Head of caudate nucleus (tissue), 42 donors: ENCODE measurements around the gene PTER.

Experiments
- DNase-seq, 42 donors: peaks; one replicate each; pipeline versions ENCODE4 v3.0.0 to v3.0.0-alpha.2; 2020 to 2021; ENCODE audit warnings: mixed read lengths in 7 of 42
- intact Hi-C: fragments of 100-400 bp; cut with DNase I; formaldehyde crosslinking; loops from one replicate; pipeline ENCODE4 v1.15.0; 2022

The PTER gene

DNA sequence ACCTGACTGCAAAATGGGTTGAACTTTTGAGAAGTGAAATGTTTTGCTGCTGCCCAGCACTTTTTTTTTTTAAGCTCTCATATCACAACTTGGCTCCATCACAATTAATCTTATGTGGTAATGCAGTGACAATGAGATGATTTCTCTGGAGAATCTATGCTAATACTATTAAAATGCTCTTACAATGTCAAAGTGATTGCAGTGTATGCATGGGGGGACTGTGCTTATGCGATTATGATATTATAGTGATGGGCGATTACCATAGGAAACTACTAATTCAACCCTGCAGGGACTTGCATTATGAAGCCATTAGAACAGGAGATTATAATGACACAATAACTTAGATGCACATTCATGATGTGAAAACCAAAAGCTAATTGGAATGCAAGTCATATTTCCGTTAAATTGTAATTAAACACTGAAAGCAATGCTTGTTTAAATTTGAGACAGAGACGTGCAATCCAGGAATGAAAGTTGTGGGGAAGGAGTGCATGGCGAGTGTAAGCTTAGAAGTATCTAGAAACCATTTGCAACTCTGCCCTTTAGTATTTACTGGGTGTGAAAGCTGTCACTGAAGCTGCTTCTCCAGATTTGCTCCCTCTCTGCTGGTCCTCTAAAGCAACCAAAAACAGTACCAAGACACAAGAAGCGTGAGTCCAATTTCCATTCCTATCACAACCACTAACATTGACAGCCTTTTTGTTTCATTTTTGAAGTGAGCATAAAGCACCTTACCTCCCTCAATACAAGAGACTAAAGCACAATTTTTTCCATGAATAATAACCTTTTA is 21.6 kb downstream of the PTER start:
- DNase-seq: no peak
- intact Hi-C loops: no loop called here

- no peak for DNase-seq
- intact Hi-C loops: no loop called here
Measured at GRCh38 chr10:16459423-16459939, 22.7 kb downstream of the PTER start.

DNA sequence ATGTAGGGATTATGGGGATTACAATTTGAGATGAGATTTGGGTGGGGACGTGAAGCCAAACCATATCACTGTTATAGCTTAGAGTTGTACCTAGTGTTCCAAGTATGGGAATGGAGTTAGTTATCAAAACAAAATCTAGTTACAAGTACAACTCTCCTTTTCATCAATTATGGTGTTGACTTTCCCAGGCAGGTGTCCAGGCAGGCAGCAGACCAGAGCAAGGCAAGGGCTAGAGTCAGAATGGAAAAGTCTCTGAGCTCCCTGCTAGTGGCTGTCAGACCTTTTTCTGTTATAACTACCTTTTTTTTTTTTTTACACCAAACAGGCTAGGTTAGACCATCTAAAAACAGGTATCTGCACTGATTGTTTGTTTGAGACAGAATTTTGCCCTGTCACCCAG is 29.2 kb downstream of the PTER start:
- DNase-seq: no peak
- intact Hi-C loops: no loop called here

- no peak for DNase-seq
- intact Hi-C loops: no loop called here
Measured at GRCh38 chr10:16470747-16471146, 33.9 kb downstream of the PTER start.

DNA sequence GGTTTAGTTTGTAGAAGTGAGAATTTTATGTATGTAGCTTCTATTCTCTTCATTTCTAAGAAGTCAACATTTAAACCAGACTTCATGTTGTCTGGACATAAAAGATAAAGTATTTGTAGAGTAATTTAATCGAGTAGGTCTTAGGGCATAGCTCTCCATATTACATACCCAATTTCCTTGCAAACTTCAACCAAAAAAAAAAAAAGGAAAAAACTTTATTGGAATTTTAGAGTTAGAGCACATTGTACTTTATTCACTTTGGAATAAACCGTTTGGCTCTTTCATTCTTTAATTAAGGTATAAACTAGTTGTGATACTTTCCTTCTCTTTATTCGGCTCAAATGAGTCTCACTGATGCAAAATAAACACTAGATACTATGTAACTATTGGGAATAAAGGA is 36.0 kb downstream of the PTER start:
- no peak for DNase-seq
- intact Hi-C loops: no loop called here

GRCh38 chr10:16477757-16478156 is 40.9 kb downstream of the PTER start:
- intact Hi-C loops: no loop called here

DNA sequence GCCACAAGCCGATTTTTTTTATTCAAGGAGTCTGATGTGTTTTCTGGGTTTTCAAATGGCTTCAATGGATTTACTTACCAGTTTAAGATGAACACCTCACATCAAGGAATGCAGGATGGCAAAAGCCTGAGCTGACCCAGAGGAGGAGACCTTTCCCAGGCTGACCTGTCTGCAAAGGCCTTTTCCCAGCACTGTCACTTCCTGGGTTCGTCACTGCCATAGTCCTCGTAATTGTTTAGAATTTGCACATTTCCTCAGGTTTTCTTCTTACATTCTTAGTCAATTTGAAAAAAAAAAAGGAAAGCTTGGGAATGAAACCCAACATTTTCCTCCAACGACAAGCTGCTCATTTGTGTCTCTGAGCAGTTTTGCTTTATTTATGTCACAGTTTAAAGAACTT is 42.0 kb downstream of the PTER start:
- no peak for DNase-seq
- intact Hi-C loops: no loop called here

More at GRCh38 chr10:16477757-16478156, 40.9 kb downstream of the PTER start:
- no peak for DNase-seq

DNA sequence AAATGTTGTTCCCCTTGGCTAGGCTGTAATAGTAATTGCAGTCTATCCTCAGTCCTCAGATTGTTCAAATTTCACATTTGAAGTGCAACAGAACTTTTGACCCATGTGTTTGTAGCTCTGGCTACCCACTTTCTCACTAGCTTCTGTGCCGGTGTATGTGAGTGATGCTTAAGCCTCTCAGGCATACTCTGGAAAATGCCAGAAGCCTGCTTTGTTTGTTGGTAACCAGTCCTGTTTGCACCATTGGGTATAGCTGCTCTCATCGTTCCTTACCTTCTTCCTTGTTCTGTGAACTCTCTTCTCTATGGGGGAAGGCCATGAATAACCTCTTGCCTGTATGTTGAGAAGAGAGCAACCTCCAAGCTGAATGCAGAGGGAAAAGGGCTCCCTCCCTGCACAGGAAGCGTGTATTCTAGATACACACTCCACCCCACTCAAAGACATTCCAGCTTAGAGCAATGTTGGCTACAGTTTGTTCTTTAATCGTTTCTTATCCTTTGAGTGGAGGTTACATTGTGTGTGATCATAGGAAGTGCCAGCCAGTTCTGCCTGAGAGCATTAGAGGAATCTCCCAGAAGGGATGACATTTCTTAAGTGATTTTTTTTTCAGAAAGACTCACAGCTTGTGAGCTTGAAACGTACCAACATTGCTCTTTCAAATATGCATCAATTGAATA is 44.4 kb downstream of the PTER start:
- no peak for DNase-seq
- intact Hi-C loops: no loop called here

- intact Hi-C loops: no loop called here
- no peak for DNase-seq
Measured at GRCh38 chr10:16483241-16483917, 46.6 kb downstream of the PTER start.

- no peak for DNase-seq
- intact Hi-C loops: no loop called here
Measured at GRCh38 chr10:16490511-16490910, 53.7 kb downstream of the PTER start.

GRCh38 chr10:16491933-16492332 is 55.1 kb downstream of the PTER start:
- intact Hi-C loops: no loop called here
- no peak for DNase-seq

DNA sequence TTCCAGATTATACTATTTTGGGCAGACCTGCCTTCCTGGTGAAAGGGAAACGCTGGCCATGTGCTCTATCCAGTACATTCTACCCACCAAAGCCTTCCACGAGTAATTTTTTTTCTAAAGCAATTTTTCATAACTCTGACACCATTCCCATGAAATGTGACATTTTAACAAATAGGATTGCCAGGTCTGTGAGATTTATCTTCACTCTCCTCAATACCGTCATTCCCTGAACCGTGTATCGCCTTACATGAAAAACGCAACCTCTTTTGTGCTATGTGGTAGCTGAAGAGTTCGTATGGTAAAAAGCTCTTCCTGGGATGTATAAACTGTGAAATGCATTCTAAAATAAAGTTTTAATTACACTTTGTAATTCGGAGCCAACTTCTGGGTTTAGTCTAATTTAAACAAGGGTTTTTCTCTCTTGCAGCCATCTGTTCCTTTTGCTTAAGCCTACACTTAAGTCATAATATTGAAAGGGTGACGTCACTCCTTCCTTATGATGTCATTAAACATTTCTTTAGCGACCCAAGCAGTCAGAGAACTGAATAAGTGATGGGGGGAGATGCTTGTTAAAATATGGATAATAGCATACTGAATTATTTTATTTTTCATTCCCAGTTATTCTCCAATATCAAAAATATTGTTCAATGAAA is 57.2 kb downstream of the PTER start:
- intact Hi-C loops: no loop called here
- no peak for DNase-seq

GRCh38 chr10:16497911-16498310 is 61.1 kb downstream of the PTER start:
- DNase-seq: no peak
- intact Hi-C loops: no loop called here

DNA sequence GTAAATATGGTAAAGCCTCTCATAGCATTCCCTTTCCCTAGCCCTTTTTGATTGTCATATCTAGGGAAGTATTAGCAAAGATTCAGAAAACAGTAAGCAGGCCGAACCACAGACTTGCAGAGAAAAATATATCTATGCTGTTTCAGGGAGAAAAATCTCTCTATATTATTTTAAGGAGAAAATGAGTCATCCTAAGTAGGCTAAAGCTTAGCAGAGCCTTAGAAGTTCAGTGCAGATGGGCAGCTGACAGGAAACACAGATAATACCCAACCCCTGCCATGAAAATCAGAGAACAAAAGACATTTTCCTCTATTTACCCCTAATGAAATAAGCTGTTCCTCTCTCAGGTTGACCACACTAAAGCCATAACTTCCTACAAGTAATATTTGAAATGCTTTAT is 68.4 kb downstream of the PTER start:
- intact Hi-C loops: no loop called here
- DNase-seq: no peak

GRCh38 chr10:16509996-16510395 is 73.2 kb downstream of the PTER start:
- intact Hi-C loops: no loop called here
- no peak for DNase-seq

- intact Hi-C loops: no loop called here
- DNase-seq: no peak
Measured at GRCh38 chr10:16510843-16511242, 74.0 kb downstream of the PTER start.

GRCh38 chr10:16518822-16519221 is 82.0 kb downstream of the PTER start:
- DNase-seq: no peak
- intact Hi-C loops: no loop called here

GRCh38 chr10:16519250-16519907 is 82.6 kb downstream of the PTER start:
- no peak for DNase-seq
- intact Hi-C loops: no loop called here
